ENCODE results near the gene HIVEP3. TPM values are rescaled to one million over a fixed set of nuclear protein-coding genes. Genes with fewer than 3 reads are reported as not detected.

Gene HIVEP3
- total RNA-seq, 2 donors from 2014 or later, result 0.13 to 0.99 TPM

DNA sequence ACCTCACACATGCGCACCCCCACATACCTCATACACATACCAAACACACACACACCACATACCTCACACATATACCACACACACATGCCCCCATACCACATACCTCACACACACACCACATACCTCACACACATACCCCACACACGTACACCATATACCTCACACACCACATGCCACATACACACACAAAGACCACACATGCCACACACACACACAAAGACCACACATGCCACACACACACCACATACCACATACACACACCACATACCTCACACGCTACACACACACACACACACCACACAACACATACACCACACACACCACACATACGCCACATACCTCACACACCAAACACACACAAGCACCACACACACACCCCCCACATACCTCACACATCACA lies 30.0 kb downstream of the HIVEP3 start:
- WGBS, 2 experiments (ENCODE audit: insufficient coverage in 1 of 2, insufficient read length in 1 of 2), result 92 to 100% methylated on average over 2 to 4 of the region's 4 CpGs
- no peaks in the 10 kb centered on the region for H3K4me1 ChIP-seq (ENCODE audit: control insufficient read depth, insufficient read depth, low read length)
- Mint-ChIP-seq H3K27me3 (ENCODE audit: insufficient read depth) (no peaks in the 10 kb centered on the region), H3K9me3 (no peaks in the 10 kb centered on the region), H3K27ac (no peak overlapping the region), H3K4me3 (no peak overlapping the region), H3K4me1 (no peaks in the 10 kb centered on the region), H3K36me3 (ENCODE audit: low read depth) (no peaks in the 10 kb centered on the region)
- H3K9me3 ChIP-seq (ENCODE audit: control insufficient read depth, low read length), result no peaks in the 10 kb centered on the region
- DNase-seq, result no peak
- TF ChIP-seq, protein P1, sequence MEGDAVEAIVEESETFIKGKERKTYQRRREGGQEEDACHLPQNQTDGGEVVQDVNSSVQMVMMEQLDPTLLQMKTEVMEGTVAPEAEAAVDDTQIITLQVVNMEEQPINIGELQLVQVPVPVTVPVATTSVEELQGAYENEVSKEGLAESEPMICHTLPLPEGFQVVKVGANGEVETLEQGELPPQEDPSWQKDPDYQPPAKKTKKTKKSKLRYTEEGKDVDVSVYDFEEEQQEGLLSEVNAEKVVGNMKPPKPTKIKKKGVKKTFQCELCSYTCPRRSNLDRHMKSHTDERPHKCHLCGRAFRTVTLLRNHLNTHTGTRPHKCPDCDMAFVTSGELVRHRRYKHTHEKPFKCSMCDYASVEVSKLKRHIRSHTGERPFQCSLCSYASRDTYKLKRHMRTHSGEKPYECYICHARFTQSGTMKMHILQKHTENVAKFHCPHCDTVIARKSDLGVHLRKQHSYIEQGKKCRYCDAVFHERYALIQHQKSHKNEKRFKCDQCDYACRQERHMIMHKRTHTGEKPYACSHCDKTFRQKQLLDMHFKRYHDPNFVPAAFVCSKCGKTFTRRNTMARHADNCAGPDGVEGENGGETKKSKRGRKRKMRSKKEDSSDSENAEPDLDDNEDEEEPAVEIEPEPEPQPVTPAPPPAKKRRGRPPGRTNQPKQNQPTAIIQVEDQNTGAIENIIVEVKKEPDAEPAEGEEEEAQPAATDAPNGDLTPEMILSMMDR (conservative IDR thresholded peaks at IDR 0.05), result no peak
- no peak overlapping the region for H3K9ac ChIP-seq (ENCODE audit: extremely low read depth, low read length, poor library complexity, severe bottlenecking)
- no peak overlapping the region for H3K27ac ChIP-seq (ENCODE audit: low read depth, low read length)
- H3K27me3 ChIP-seq (ENCODE audit: control insufficient read depth, insufficient read depth, low read length, poor library complexity, severe bottlenecking), result no peaks in the 10 kb centered on the region
- H3K36me3 ChIP-seq (ENCODE audit: control insufficient read depth, insufficient read depth, low read length), result no peaks in the 10 kb centered on the region
- no peak overlapping the region for H3K4me3 ChIP-seq (ENCODE audit: low read length)

DNA sequence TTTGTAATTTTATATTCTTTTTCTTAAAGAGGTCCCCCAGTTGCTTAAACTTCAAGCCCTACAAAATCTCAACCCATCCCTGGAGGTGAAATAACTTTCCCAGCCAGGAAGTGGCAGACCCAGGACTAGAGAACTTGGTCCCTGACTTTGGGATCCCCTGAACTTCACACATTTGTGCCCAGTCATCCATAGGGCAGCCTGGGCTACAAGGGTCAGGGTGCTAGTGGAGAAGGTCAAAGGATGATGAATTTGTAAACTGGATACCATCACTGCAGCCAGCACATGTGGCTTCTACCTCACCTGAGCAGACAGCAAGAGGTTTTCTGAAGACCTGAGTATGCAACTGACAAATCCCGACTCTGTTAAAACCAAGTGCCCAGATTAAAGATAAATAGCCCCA lies 31.4 kb downstream of the HIVEP3 start:
- no peaks in the 10 kb centered on the region for H3K4me1 ChIP-seq (ENCODE audit: control insufficient read depth, insufficient read depth, low read length)
- no peaks in the 10 kb centered on the region for H3K27me3 ChIP-seq (ENCODE audit: control insufficient read depth, insufficient read depth, low read length, poor library complexity, severe bottlenecking)
- H3K9ac ChIP-seq (ENCODE audit: extremely low read depth, low read length, poor library complexity, severe bottlenecking), result no peak overlapping the region
- no peaks in the 10 kb centered on the region for H3K9me3 ChIP-seq (ENCODE audit: control insufficient read depth, low read length)
- no peak overlapping the region for H3K4me3 ChIP-seq (ENCODE audit: low read length)
- Mint-ChIP-seq H3K27me3 (ENCODE audit: insufficient read depth) (no peaks in the 10 kb centered on the region), H3K4me3 (no peak overlapping the region), H3K36me3 (ENCODE audit: low read depth) (no peaks in the 10 kb centered on the region), H3K4me1 (no peaks in the 10 kb centered on the region), H3K27ac (no peak overlapping the region), H3K9me3 (no peaks in the 10 kb centered on the region)
- TF ChIP-seq, protein P1 (conservative IDR thresholded peaks at IDR 0.05), result no peak
- no peaks in the 10 kb centered on the region for H3K36me3 ChIP-seq (ENCODE audit: control insufficient read depth, insufficient read depth, low read length)
- 96% methylated on average over 1 of the region's 1 CpG; no CpG with 5 or more reads in 1 of the 2 experiments for WGBS, 2 experiments (ENCODE audit: insufficient coverage in 1 of 2, insufficient read length in 1 of 2)
- no peak for DNase-seq
- no peak overlapping the region for H3K27ac ChIP-seq (ENCODE audit: low read depth, low read length)

GRCh38 chr1:41884256-41885230 lies 34.2 kb downstream of the HIVEP3 start:
- WGBS, 2 experiments (ENCODE audit: insufficient coverage in 1 of 2, insufficient read length in 1 of 2), result 82 to 90% methylated on average over 2 to 9 of the region's 9 CpGs
- no peaks in the 10 kb centered on the region for H3K36me3 ChIP-seq (ENCODE audit: control insufficient read depth, insufficient read depth, low read length)
- no peak overlapping the region for H3K4me3 ChIP-seq (ENCODE audit: low read length)
- no peaks in the 10 kb centered on the region for H3K36me3 Mint-ChIP-seq (ENCODE audit: low read depth)
- no peaks in the 10 kb centered on the region for H3K4me1 ChIP-seq (ENCODE audit: control insufficient read depth, insufficient read depth, low read length)
- DNase-seq, result peak; percentile 65
- TF ChIP-seq, protein P1 (conservative IDR thresholded peaks at IDR 0.05), result no peak
- H3K27me3 Mint-ChIP-seq (ENCODE audit: insufficient read depth), result no peaks in the 10 kb centered on the region
- no peaks in the 10 kb centered on the region for H3K9me3 ChIP-seq (ENCODE audit: control insufficient read depth, low read length)
- H3K27me3 ChIP-seq (ENCODE audit: control insufficient read depth, insufficient read depth, low read length, poor library complexity, severe bottlenecking), result no peaks in the 10 kb centered on the region
- H3K4me1 Mint-ChIP-seq, result peaks cover 6% of the 10 kb centered on the region
- no peaks in the 10 kb centered on the region for H3K9me3 Mint-ChIP-seq
- H3K4me3 Mint-ChIP-seq, result no peak overlapping the region
- no peak overlapping the region for H3K27ac ChIP-seq (ENCODE audit: low read depth, low read length)
- no peak overlapping the region for H3K9ac ChIP-seq (ENCODE audit: extremely low read depth, low read length, poor library complexity, severe bottlenecking)
- no peak overlapping the region for H3K27ac Mint-ChIP-seq
